Ectodermal cell (in vitro differentiated cells): ENCODE measurements around the gene CDR2L.

Experiments
- H3K27ac ChIP-seq: 2 replicates; pipeline ENCODE4 v1.7.0; 2013; ENCODE audit warnings: mild to moderate bottlenecking, low read depth, low read length; ENCODE audit not compliant: insufficient read depth, poor library complexity, severe bottlenecking
- H3K27me3 ChIP-seq: 2 replicates; pipeline ENCODE4 v1.7.0; 2013; ENCODE audit warnings: mild to moderate bottlenecking, low read length; ENCODE audit not compliant: insufficient read depth, control insufficient read depth, poor library complexity, severe bottlenecking
- H3K36me3 ChIP-seq: one replicate; pipeline ENCODE4 v1.7.0; 2013; ENCODE audit warnings: low read length; ENCODE audit not compliant: control insufficient read depth, insufficient read depth
- H3K4me1 ChIP-seq: one replicate; pipeline ENCODE4 v1.7.0; 2013; ENCODE audit warnings: low read length; ENCODE audit not compliant: control insufficient read depth, insufficient read depth
- H3K4me3 ChIP-seq: 2 replicates; pipeline ENCODE4 v1.7.0; 2013; ENCODE audit warnings: low read depth, low read length, control low read depth; ENCODE audit not compliant: insufficient read depth
- H3K9me3 ChIP-seq: 2 replicates; pipeline ENCODE4 v1.7.0; 2013; ENCODE audit warnings: mild to moderate bottlenecking, low read length, moderate library complexity; ENCODE audit not compliant: control insufficient read depth
- WGBS, 2 experiments: methylation state at CpG; one replicate each; pipeline ENCODE4 v1.1.7; 2013; ENCODE audit warnings: missing lambda C conversion rate in 2 of 2; 5-methylcytosine and 5-hydroxymethylcytosine counted together

CDR2L gene

DNA sequence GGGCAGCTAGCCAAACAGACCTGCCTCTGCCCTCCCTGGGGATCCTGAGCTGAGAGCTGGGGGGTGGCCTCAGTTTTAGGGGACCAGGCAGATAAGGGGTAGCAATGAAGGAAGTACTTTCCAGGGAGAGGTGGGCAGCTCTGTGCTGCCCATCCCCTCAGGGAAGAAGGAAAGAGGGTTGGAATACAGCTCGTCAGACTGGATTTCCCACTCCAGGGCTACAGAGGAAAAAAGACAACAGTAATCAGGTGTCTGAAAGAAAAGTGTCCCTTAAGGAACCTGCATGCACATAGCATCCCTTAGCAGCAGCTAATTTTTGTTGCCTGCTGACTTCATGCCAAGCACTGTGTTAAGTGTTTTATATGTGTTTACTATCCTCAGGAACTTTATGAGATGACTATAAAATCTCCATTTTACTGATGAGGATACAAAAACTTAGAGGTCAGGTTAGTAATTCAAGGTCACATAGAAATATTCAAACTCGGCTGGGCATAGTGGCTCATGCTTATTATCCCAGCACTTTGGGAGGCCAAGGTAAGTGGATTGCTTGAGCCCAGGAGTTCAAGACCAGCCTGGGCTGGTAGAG lies 21.8 kb downstream of the CDR2L start:
- peak overlapping the region; percentile 8 for H3K27ac ChIP-seq
- peaks cover 3% of the 10 kb centered on the region for H3K36me3 ChIP-seq
- WGBS, 2 experiments, result 82 to 85% methylated on average over 2 of the region's 2 CpGs
- H3K4me3 ChIP-seq, result no peak overlapping the region
- H3K4me1 ChIP-seq, result peaks cover 11% of the 10 kb centered on the region
- H3K9me3 ChIP-seq, result no peaks in the 10 kb centered on the region
- H3K27me3 ChIP-seq, result no peaks in the 10 kb centered on the region

DNA sequence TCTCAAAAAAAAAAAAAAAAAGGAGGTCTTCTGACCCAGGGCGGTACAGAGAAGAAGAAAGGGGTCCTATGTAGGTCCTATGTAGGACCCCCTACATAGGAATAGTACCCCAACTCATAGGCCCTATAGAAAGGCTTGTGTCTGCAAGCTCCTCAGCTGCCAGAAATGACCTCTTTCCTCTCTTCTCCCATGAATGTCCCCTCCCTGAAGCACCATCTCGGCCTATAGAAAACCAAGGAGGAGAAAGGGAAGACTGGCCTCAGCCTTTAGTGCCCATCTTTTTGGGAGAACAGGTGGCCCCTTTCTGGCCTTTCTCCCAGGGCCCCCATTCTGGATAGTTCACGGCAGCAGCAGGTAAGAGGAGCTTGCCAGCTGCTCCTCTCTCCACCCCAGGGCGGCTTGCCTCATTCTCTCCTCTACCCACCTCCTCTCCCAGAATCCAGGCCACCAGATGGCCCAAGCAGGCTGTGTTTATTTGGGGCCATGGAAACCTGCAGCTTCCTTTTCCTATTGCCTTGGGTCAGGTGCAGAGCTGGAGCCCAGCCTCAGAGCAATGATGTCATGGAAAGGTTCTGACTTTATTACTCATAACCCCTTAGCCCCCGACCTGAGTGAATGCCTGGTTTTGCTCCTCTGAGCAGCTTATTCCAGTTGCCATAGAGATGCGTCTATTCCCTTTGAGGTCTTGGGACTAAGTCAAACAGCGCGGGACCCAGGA lies 23.4 kb downstream of the CDR2L start:
- Histone ChIP-seq H3K4me3 (no peak overlapping the region), H3K36me3 (no peaks in the 10 kb centered on the region), H3K9me3 (no peaks in the 10 kb centered on the region), H3K27ac (no peak overlapping the region), H3K27me3 (no peaks in the 10 kb centered on the region), H3K4me1 (peaks cover 11% of the 10 kb centered on the region)
- WGBS, 2 experiments, result 84 to 86% methylated on average over 8 of the region's 8 CpGs

GRCh38 chr17:75011401-75012095 lies 24.1 kb downstream of the CDR2L start:
- H3K36me3 ChIP-seq, result no peaks in the 10 kb centered on the region
- H3K27ac ChIP-seq, result no peak overlapping the region
- H3K4me3 ChIP-seq, result peak overlapping the region; percentile 75
- no peaks in the 10 kb centered on the region for H3K27me3 ChIP-seq
- peaks cover 11% of the 10 kb centered on the region for H3K4me1 ChIP-seq
- no peaks in the 10 kb centered on the region for H3K9me3 ChIP-seq
- 85 to 87% methylated on average over 13 of the region's 13 CpGs for WGBS, 2 experiments

DNA sequence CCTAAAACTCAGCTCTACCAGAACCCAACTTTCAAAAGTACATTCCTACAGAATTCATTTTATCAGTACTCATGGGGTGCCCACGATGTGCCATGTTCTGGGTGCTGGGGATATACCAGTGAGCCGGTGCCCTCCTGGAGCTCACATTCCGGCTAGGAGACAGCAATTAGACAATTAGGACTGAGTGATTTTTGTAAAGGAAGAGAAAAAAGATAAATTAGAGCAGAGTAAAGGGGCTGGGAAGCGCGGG lies 24.6 kb downstream of the CDR2L start:
- peaks cover 11% of the 10 kb centered on the region for H3K4me1 ChIP-seq
- no peak overlapping the region for H3K27ac ChIP-seq
- 52 to 60% methylated on average over 5 of the region's 5 CpGs for WGBS, 2 experiments
- no peaks in the 10 kb centered on the region for H3K36me3 ChIP-seq
- H3K27me3 ChIP-seq, result no peaks in the 10 kb centered on the region
- H3K4me3 ChIP-seq, result peak overlapping the region; percentile 75
- H3K9me3 ChIP-seq, result no peaks in the 10 kb centered on the region

DNA sequence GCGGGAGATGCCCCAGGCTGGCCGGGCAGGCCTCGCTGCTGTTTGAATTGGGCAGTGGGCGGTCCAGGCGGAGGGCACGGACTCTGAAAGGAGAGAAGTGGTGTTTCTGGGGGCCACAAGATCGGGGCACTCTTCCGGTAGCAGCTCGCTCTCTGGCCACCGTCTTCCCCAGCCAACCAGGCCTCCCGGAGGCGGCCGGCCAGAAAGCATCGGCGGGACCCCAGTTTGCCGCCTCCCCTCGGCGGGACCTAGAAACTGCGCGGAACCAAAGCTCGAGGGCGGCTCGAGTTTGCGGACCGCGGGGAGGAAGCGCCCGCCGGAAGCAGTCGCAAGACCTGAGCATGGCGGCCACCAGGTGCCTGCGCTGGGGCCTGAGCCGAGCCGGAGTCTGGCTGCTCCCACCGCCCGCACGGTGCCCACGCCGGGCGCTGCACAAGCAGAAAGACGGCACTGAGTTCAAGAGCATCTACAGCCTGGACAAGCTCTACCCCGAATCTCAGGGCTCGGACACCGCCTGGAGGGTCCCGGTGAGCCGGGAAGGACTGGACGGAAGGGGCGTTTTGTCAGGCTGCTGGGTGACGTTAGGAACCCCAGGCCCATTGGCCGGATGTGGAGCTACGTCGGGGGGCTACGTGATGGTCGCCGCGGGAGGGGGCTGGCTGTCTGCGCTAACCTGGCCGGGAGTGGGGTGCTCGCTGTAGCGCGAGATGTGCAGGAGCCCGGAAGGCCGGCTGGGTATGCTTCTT lies 25.1 kb downstream of the CDR2L start, which contains the start of gene MRPL58:
TSS of gene MRPL58 (plus strand) at position 325 of the 746 bp plus-strand sequence. CDS start at position 342, 17 bp downstream.
- Histone ChIP-seq H3K9me3 (no peaks in the 10 kb centered on the region), H3K4me1 (peaks cover 11% of the 10 kb centered on the region), H3K27me3 (no peaks in the 10 kb centered on the region), H3K36me3 (no peaks in the 10 kb centered on the region), H3K27ac (peak within 1 kb of the TSS; percentile 56), H3K4me3 (peak within 1 kb of the TSS; percentile 75)
- 1% methylated on average over 63 of the region's 63 CpGs for WGBS, 2 experiments

- Histone ChIP-seq H3K36me3 (no peaks in the 10 kb centered on the region), H3K4me1 (peaks cover 11% of the 10 kb centered on the region), H3K4me3 (peak overlapping the region; percentile 75), H3K27ac (peak overlapping the region; percentile 56), H3K9me3 (no peaks in the 10 kb centered on the region), H3K27me3 (no peaks in the 10 kb centered on the region)
- whole genome bisulfite sequencing, 2 experiments, result 2% methylated on average over 10 of the region's 10 CpGs
Observed at GRCh38 chr17:75013092-75013559, 25.7 kb downstream of the CDR2L start.

- Histone ChIP-seq H3K27ac (no peak overlapping the region), H3K9me3 (no peaks in the 10 kb centered on the region)
- WGBS, 2 experiments, result 93% methylated on average over 5 of the region's 5 CpGs
Observed at GRCh38 chr17:75019146-75019545, 31.7 kb downstream of the CDR2L start.

GRCh38 chr17:75019710-75020109 lies 32.3 kb downstream of the CDR2L start:
- 92 to 94% methylated on average over 3 of the region's 3 CpGs for WGBS, 2 experiments
- Histone ChIP-seq H3K27ac (no peak overlapping the region), H3K36me3 (peaks cover 10% of the 10 kb centered on the region)

More at GRCh38 chr17:75019146-75019545, 31.7 kb downstream of the CDR2L start:
- H3K4me1 ChIP-seq, result no peaks in the 10 kb centered on the region
- no peaks in the 10 kb centered on the region for H3K27me3 ChIP-seq
- no peak overlapping the region for H3K4me3 ChIP-seq
- H3K36me3 ChIP-seq, result peaks cover 10% of the 10 kb centered on the region

GRCh38 chr17:75020331-75021110 lies 33.1 kb downstream of the CDR2L start:
- no peaks in the 10 kb centered on the region for H3K4me1 ChIP-seq
- H3K27ac ChIP-seq, result no peak overlapping the region
- peaks cover 10% of the 10 kb centered on the region for H3K36me3 ChIP-seq
- WGBS, 2 experiments, result 95 to 96% methylated on average over 19 of the region's 19 CpGs
- no peaks in the 10 kb centered on the region for H3K27me3 ChIP-seq
- H3K4me3 ChIP-seq, result no peak overlapping the region
- no peaks in the 10 kb centered on the region for H3K9me3 ChIP-seq

More at GRCh38 chr17:75019710-75020109, 32.3 kb downstream of the CDR2L start:
- Histone ChIP-seq H3K9me3 (no peaks in the 10 kb centered on the region), H3K4me1 (no peaks in the 10 kb centered on the region), H3K4me3 (no peak overlapping the region), H3K27me3 (no peaks in the 10 kb centered on the region)
